ENCODE measurements around the gene LACTBL1.

Gene LACTBL1

GRCh38 chr1:22978299-22978698 is 5.6 kb upstream of the LACTBL1 start:
- DNase-seq = no peak

GRCh38 chr1:22976461-22977243 is 4.0 kb upstream of the LACTBL1 start:
- peak in 56 of 58 donors; percentile 2 to 79 (median 32) for DNase-seq

DNA sequence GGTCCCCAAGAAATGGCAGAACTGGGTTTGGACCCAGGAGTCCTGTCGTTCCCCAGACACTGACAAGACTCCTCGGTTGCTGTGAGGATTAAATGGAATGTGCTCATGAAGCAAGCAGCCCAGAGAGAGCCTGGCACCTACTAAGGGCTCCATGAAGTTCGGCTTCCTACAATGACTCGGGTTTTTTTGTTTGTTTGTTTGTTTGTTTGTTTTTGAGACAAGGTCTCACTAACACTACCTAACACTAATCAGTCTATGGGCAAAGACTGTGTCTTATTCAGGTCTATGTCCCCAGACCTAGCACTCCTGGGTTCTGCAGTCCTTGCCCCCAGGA is 3.4 kb upstream of the LACTBL1 start:
- no peak for DNase-seq

DNA sequence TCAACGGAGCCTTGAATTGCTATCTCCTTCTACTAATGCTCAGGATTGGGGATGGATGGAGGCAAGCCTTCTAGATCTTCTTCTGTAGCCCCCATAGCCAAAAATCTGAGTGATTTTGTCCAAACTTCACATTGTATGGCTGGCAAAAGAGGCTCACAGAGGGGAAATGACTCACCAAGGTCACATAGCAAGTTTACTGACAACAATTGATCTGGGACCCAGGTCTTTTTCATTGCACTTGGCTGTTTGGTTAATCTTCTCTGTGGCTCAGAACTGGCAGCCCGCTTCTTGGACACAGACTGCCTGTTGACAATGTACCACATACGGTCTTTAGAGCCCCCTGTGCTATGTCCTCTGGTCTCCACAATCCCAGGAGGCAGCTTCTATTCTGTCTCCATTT is 3.0 kb upstream of the LACTBL1 start:
- DNase-seq = no peak

DNA sequence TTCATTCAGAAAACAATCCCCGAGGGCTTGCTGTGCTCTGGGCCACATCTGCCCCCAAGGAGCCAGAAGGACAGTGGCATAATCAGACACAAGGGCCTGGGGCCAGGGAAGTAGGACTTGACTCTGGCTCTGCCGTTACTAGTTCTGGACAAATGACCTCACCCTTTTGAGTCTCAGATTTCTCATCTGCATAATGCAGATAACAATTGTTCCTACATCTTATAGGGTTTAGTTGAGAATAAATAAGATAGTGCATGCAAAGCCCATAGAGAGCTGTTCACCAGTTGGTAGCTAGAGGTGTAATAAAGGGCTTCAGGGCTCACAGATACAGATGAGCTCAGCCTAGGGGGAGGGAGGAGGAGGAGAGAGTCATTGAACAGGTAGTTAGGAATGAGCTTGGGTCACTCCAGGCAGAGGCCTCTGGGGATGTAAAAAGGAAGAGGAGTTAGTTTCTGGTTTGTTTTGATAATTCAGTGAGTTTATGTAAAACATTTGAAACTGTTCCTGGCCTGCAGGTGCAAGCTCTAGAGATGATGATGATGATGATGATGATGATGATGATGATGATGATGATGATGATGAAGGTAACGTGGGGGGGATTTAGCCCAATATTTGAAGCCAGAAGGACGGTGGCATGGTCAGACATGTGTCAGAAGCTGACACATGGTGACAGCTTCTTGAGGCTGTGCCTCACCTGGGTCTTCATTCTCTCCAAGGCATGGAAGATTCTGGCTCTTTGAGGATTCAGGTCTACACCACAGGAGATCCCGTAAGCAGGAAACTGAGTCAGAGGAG is 858 bp downstream of the LACTBL1 start:
- DNase-seq = no peak

- DNase-seq = no peak
Measured at GRCh38 chr1:22971161-22971560, 1.5 kb downstream of the LACTBL1 start.

- DNase-seq = no peak
Measured at GRCh38 chr1:22970096-22970495, 2.6 kb downstream of the LACTBL1 start.

DNA sequence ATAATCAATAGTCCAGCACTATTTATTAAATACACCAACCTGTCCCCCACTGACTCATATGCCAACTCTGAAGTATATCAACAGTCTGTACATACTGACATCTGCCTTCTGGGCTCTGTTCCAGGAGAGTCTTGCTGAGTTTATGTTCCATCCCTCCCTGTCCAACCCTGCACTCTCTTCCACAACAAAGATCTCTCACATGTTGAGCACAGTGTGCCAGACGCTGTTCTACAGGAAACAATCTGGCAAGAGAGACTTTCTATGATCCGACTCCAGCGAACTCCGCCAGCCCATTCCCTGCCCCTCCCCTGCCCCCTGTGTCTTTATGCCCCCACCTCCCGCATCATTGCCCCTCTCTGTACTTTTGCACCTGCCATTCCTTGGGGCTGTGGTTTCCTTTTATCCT is 3.4 kb downstream of the LACTBL1 start:
- peak in 2 of 58 donors; percentile 0 to 21 for DNase-seq

DNA sequence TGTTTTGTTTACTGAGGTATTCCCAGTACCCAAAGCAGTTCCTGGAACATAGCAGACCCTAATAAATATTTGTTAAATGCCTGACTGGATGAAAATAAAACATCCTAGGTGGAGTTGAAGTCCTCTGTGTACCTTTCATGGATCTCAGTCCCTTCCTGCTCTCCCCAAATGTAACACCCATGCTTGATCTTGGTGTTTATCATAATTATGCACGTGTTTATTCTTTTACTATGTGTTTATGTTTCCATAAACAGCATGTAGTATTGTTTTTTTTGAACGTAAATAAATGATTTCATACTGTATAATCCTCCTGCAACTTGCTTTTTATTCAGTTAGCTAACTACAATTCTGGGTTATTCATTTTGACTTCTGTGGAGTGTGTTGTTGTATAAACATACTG is 4.8 kb downstream of the LACTBL1 start:
- DNase-seq = no peak

- DNase-seq = no peak
Measured at GRCh38 chr1:22966309-22966708, 6.4 kb downstream of the LACTBL1 start.

- no peak for DNase-seq
Measured at GRCh38 chr1:22963044-22963677, 9.5 kb downstream of the LACTBL1 start.

- no peak for DNase-seq
Measured at GRCh38 chr1:22962558-22962957, 10.1 kb downstream of the LACTBL1 start.

GRCh38 chr1:22959545-22960360 is 12.9 kb downstream of the LACTBL1 start:
- DNase-seq = no peak

GRCh38 chr1:22958556-22958955 is 14.1 kb downstream of the LACTBL1 start:
- DNase-seq = no peak

GRCh38 chr1:22957066-22957465 is 15.6 kb downstream of the LACTBL1 start:
- no peak for DNase-seq

DNA sequence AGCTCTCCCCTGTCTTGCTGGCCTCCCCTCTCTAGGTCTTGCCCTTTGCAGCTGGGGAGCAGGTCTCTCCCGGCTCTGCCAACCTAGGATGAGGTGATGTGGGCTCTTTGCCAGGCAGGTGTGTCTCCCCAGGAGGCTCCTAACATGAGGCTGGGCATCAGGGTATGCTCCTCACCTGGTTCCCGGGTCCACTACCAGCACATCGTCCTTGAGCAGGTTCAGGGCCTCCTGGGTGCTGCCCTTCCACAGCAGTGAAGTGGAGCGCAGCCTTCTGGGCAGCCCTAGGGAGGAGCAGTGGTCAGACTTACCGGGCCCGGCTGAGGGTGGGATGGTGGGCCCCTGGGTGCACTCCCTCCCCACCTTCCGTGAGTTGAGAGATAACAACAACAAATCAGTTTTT is 17.5 kb downstream of the LACTBL1 start:
- no peak for DNase-seq

- DNase-seq = no peak
Measured at GRCh38 chr1:22953740-22954141, 18.9 kb downstream of the LACTBL1 start.

- DNase-seq = peak in 1 of 58 donors; percentile 6
Measured at GRCh38 chr1:22953057-22953739, 19.5 kb downstream of the LACTBL1 start.

DNA sequence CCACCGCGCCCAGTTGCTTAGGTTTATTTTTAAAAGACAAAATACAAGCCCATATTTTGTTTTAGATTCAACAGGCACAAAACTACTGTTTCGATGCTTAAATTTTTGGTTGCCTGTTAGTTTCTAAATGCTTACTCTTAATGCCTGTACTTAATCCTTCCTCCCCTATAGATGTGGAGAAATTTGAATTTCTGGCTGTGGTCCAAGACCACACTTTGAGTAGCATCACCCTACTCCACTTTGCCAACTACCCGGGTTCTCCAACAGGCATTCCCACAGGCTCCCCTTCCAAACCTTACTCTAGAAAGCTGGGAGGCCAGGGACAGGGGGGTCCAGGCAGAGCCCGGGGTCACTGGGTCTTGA is 20.0 kb downstream of the LACTBL1 start:
- DNase-seq = no peak

DNA sequence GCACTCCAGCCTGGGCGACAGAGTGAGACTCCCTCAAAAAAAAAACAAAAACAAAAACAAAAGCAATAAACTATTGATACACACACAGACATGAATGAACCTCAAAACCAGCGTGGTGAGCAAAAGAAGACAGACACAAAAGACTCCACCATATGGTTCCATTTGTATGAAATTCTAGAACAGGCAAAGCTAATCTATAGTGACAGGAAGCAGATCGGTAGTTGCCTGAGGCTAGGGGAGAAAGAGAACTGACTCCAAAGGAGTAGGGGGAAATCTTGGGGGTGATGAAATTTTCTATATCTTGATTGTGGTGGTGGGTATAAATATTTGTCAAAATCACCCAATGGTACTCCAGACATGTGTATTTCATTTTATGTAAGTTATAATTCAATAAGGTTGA is 20.9 kb downstream of the LACTBL1 start:
- DNase-seq = no peak

GRCh38 chr1:22949822-22950331 is 22.8 kb downstream of the LACTBL1 start:
- no peak for DNase-seq

All from anterior cingulate cortex (tissue), 58 donors.